ENCODE measurements around the gene PDE4D. TPM values are rescaled to one million over a fixed set of nuclear protein-coding genes. Genes with fewer than 3 reads are reported as not detected.

Gene PDE4D
- total RNA-seq, 1 donor from 2014 or later: 50.0 TPM

GRCh38 chr5:59282726-59283125 is 610.8 kb downstream of the PDE4D start:
- no peak for DNase-seq (ENCODE audit: extremely low spot score, unreplicated experiment)
- no peak overlapping the region for H3K27ac Mint-ChIP-seq
- H3K9me3 Mint-ChIP-seq: peaks cover 5% of the 10 kb centered on the region
- no peak for TF ChIP-seq CTCF (conservative IDR thresholded peaks at IDR 0.05)
- no peaks in the 10 kb centered on the region for H3K27me3 Mint-ChIP-seq
- peaks cover 4% of the 10 kb centered on the region for H3K36me3 Mint-ChIP-seq
- peaks cover 8% of the 10 kb centered on the region for H3K4me1 Mint-ChIP-seq (ENCODE audit: unreplicated experiment)
- H3K4me3 Mint-ChIP-seq: no peak overlapping the region

DNA sequence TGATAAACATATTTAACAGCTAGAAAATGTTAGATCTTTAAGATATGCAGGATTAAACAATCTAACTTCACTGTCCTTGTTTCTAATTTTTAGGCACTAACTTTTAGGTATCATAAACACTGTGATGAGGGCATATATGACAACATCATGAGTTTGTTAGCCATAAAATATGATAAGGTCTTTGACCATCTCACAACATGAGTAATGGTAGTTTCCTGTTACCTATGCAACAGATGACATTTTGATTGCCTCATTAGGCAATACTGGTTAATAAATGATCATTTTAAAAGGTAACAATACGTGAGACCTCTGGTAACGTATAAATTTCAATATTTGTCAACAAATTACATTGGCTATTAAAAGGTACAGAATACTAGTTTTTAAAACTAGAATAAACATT is 613.5 kb downstream of the PDE4D start:
- no peaks in the 10 kb centered on the region for H3K9me3 Mint-ChIP-seq
- no peak for DNase-seq (ENCODE audit: extremely low spot score, unreplicated experiment)
- H3K4me1 Mint-ChIP-seq (ENCODE audit: unreplicated experiment): peaks cover 24% of the 10 kb centered on the region
- H3K4me3 Mint-ChIP-seq: no peak overlapping the region
- H3K27me3 Mint-ChIP-seq: no peaks in the 10 kb centered on the region
- H3K36me3 Mint-ChIP-seq: peaks cover 4% of the 10 kb centered on the region
- no peak overlapping the region for H3K27ac Mint-ChIP-seq
- TF ChIP-seq CTCF (conservative IDR thresholded peaks at IDR 0.05): no peak

DNA sequence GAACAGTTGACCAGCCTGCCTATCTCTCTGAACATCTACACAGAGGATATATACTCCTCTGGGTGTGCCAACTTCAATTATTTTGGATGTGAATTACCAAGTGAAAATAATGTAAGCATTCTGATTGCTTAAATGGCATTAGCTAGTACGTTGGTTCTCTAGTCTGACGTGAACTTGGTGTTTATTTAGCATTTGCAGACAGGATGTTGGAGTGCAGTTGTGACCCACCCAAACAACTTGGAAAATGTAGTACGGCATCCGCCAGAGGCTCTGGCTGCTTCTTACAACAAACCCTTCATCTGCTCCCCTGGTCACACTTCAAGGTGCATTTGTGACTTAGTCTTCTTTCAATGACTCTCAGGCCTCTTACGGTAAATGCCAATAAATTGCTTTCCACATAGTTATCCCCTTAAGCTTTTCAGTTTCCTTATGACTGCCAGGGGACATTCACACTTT is 616.6 kb downstream of the PDE4D start:
- Mint-ChIP-seq H3K27ac (peak overlapping the region; percentile 9), H3K27me3 (no peaks in the 10 kb centered on the region), H3K9me3 (no peaks in the 10 kb centered on the region), H3K36me3 (peaks cover 4% of the 10 kb centered on the region), H3K4me1 (ENCODE audit: unreplicated experiment) (peaks cover 29% of the 10 kb centered on the region), H3K4me3 (peak overlapping the region; percentile 10)
- DNase-seq (ENCODE audit: extremely low spot score, unreplicated experiment): no peak
- TF ChIP-seq CTCF (conservative IDR thresholded peaks at IDR 0.05): no peak

GRCh38 chr5:59276325-59276675 is 617.2 kb downstream of the PDE4D start:
- Mint-ChIP-seq H3K36me3 (no peaks in the 10 kb centered on the region), H3K4me3 (peak overlapping the region; percentile 90), H3K27ac (peak overlapping the region; percentile 93)

DNA sequence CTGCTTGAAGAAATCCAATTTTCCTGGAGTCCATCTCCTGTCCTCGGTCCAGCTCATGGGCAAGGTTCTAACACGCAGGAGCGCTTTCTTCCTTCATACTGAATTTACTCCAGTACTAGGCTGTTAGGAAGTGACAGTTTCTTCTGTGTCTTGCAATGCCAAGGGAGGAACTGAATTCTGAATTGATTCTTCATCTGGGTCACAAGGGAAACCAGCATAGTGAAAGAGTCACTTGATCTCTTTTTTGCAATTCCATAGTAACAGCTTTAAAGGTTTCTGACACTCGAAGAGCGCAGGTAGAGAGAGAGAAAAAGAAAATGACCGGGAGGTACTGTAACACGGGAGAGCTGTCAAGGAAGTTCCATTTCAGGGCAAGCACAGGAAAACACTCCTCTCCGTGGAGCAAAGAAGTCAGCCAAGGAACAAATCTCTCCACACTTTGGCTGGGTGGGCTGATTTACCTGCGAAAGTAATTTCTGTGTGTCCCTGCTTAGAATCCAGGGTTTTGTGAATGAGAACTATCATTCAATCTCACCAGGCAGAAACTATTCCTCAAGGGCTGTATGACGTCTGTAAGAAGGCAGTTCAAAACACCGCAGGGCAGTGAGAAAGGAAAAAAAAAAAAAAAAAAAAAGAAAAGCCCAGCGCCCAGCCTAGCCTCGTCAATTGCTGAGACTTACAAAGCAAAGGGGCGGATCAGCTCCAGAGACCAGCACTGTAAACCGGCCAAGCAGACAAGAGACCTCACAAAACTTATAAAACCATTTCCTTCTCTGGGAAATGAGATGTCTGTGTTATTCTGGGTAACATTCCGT is 617.8 kb downstream of the PDE4D start:
- no peaks in the 10 kb centered on the region for H3K36me3 Mint-ChIP-seq
- peak overlapping the region; percentile 90 for H3K4me3 Mint-ChIP-seq
- no peaks in the 10 kb centered on the region for H3K9me3 Mint-ChIP-seq
- H3K27me3 Mint-ChIP-seq: no peaks in the 10 kb centered on the region
- H3K27ac Mint-ChIP-seq: peak overlapping the region; percentile 93
- peaks cover 29% of the 10 kb centered on the region for H3K4me1 Mint-ChIP-seq (ENCODE audit: unreplicated experiment)
- TF ChIP-seq CTCF (conservative IDR thresholded peaks at IDR 0.05): no peak
- no peak for DNase-seq (ENCODE audit: extremely low spot score, unreplicated experiment)

More at GRCh38 chr5:59276325-59276675, 617.2 kb downstream of the PDE4D start:
- no peak for DNase-seq (ENCODE audit: extremely low spot score, unreplicated experiment)
- no peaks in the 10 kb centered on the region for H3K9me3 Mint-ChIP-seq
- no peak for TF ChIP-seq CTCF (conservative IDR thresholded peaks at IDR 0.05)
- peaks cover 29% of the 10 kb centered on the region for H3K4me1 Mint-ChIP-seq (ENCODE audit: unreplicated experiment)
- no peaks in the 10 kb centered on the region for H3K27me3 Mint-ChIP-seq

Measured in type B pancreatic cell (in vitro differentiated cells).